Stromal cell of bone marrow (primary cell): ENCODE measurements around the gene LRRC8A.
"Not testable (repeated sequence)": the region's sequence is repeated elsewhere in the genome, so short reads cannot be mapped to it uniquely, and the experiment has no call there.

Source experiments
- DNase-seq: peaks from one replicate; pipeline ENCODE4 v3.0.0-alpha.2; 2012; ENCODE audit warnings: low read depth

The LRRC8A gene

GRCh38 chr9:128881884-128882676 lies at the start of gene LRRC8A, which contains the start of gene KYAT1:
LRRC8A (plus strand) TSS chr9:128882133; CDS start chr9:128907165, 25,032 bp downstream.
KYAT1 (minus strand) TSS chr9:128881950; CDS start chr9:128845405, 36,545 bp downstream.
- peak; percentile 93 for DNase-seq

GRCh38 chr9:128833696-128834095 lies 48.2 kb upstream of the LRRC8A start:
- no peak for DNase-seq

DNA sequence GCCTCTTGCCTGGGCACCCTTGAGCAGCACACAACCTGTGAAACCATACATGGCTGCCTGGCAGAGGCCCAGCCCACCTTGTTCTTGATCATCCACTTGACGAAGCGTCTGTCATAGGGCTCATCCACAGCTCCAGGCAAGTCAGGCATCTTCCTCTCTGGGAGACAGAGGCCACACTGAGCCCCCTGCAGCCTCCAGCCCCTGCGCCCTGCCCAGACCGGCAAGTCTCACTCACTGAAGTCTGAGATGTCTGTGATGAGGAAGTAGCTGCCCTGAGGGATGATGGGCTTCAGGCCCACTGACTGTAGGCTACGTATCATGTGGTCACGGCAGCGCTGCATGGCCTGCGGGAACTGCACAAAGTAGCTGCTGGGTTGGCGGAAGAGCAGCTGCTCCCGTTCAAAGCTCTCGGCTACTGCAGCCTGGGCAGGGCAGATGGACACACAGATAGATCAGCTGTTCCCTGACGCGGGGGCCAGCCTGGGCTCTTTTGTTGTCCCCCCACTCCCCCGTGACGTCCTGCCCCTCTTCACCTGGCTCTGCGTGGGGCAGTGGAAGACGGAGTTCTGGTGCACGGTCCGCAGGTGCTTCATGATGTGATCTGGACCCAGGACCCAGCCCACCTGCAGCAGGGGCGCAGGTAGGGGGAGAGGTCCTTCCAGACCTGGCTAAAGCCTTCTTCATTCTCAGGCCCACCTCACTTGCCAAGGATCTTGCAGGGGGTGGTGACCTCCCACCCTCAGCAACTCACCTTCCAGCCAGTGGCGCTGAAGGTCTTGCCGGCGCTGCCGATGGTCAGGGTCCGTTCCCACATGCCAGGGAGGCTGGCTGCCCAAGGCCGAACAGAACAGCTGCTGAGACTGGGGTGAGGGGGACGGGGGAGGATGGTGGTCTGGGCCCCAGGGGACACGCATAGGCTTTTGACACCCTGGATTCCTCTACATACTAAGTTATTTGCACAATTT lies 46.4 kb upstream of the LRRC8A start:
- DNase-seq: no peak

DNA sequence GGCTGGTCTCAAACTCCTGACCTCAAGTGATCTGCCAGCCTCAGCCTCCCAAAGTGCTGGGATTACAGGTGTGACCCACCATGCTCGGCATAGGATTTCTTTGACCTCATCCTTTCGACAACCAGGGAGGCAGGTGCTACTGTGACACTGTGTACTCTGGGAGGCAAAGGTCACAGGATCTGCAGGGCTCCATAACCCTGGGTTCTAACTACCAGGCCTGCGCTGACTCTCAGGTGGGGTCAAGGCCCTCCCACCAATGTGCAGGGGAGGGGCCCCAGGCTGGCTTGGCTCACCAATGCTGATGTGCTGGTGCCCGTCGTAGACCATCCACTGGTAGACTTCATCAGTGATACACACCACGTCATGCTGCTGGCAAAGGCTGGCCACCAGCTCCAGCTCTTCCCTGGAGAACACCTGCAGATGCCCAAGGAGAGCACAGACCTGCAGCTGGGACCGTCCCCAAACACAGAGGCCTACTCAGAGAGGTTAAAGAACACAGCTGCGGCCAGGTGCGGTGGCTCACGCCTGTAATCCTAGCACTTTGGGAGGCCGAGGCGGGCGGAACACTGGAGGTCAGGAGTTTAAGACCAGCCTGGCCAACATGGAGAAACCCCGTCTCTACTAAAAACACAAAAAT lies 45.3 kb upstream of the LRRC8A start:
- DNase-seq: no peak

DNA sequence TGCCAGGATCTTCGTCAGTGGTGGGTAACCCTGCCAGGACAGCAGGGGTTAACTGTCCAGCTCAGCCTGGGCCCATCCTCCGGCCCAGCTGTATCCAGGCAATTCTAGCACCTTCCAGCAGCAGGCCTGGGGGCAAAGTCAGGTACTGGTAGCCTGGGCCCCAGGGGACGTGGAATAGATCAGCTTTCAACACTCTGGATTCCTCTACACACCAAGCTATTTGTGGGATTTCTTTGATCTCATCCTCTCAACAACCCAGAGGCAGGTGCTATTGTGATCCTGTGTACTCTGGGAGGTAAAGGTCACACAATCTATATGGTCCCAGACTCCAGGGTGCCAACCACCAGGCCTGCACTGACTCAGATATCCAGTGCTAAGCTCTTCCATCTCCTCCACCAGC lies 43.6 kb upstream of the LRRC8A start:
- DNase-seq: no peak

DNA sequence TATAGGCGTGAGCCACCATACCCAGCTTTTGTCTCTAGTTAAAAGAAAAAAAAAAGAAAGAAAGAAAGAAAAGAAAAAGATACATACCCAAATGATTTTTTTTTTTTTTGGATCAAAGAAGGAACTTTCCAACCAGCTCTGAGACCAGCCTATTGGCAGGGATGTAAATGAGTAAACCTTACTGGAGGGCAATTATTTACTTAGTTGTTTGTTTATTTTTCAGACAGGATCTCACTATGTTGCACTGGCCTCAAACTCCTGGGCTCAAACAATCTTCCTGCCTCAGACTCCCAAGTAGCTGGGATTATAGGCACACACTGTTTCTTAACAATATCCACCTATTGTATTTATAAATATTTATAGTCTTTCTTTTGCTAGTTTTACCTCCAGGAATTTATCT lies 41.4 kb upstream of the LRRC8A start:
- no peak for DNase-seq

GRCh38 chr9:128841694-128842492 lies 40.0 kb upstream of the LRRC8A start:
- no peak for DNase-seq

GRCh38 chr9:128843171-128843570 lies 38.8 kb upstream of the LRRC8A start:
- DNase-seq: not testable (repeated sequence)

DNA sequence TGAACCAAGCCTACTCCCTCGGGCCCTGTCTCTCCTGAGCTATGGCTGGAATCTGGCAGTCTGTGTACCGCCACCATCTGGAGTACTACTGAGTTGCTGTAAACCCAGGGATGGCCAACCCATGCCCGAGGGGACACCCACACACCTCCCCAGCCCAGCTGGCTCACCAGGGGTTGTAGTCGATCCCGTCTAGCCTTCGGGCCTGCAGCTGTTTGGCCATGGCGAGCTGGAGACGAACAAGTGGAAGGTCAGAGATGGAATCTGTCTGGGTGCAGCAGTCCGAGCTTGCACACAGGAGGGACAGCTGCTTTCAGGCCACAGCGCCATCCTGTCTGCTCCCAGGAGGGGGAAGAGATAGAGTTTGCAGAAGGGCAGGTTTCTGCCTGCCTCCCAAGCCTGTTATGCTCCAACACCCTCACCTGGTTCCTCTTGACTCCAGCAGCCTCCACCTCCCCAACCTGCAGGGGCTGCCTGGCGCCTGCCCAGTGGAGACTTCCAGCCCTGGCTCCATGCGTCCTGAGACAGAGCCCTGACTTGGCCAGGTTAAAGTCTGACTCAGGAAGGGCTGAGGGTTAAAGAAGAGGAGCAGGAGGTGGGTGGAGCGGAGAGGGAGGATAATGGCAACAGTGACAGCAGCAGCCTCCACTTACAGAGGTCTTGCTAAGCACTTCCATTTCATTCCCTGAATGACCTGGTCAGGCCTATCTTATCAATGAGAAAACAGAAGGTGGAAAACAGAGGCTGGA lies 36.6 kb upstream of the LRRC8A start:
- no peak for DNase-seq

DNA sequence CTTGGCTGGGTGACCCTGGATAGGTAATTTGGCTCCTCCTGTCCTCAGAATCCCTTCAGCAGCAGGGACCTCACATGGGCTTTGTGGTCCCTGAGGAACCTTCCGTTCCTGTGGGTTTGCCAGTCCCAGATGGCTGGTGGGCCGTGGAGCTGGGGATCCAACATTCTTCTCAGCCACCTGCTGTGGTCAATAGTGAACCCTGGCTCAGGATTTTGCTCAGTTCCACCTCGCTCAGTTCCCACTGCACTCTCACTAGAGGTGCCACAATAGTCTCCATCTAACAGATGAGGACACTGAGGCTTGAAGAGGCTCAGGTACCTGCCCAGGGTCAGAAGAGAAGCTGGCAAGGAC lies 35.3 kb upstream of the LRRC8A start:
- no peak for DNase-seq

DNA sequence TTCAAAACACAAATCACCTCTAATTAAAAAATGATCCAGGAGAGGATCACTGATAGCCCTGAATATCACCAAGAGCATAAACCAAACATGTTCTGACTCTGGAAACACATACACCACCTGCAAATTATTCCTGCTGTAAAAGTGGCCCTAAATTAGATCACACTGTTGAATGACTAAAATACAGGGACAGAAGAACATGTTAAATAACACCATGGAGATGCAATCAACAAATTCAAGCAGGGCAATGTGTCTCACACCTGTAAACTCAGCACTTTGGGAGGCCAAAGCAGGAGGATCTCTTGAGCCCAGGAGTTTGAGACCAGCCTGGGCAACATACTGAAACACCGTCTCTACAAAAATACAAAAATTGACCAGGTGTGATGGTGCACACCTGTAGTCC lies 34.1 kb upstream of the LRRC8A start:
- no peak for DNase-seq

DNA sequence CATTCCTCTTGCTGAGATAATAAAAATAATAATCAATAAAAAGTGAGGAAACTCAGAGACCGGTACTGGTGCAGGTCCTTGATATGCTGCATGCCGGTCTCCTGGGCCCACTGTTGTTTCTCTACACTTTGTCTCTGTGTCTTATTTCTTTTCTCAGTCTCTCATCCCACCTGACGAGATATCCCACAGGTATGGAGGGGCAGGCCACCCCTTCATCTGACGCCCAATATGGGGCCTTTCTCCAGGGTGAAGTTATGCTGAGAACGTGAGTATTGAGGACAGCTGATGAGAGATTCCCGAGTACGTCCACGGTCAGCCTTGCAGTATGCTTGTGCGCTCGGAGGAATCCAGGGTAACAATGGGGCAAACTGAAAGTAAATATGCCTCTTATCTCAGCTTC lies 30.9 kb upstream of the LRRC8A start:
- DNase-seq: not testable (repeated sequence)

- DNase-seq: peak; percentile 23
Observed at GRCh38 chr9:128851779-128852600, 29.9 kb upstream of the LRRC8A start.

DNA sequence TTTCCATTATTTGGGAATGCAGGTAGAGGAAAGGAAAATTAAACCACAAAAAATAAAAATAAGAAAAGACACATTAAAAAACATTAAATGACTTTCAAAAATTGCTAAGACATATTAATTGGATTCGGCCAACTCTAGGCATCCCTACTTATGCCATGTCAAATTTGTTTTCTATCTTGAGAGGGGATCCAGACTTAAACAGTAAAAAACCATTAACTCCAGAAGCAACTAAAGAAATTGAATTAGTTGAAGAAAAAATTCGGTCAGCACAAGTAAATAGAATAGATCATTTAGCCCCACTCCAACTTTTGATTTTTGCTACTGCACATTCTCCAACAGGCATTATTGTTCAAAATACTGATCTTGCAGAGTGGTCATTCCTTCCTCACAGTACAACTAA lies 29.3 kb upstream of the LRRC8A start:
- DNase-seq: not testable (repeated sequence)

- not testable (repeated sequence) for DNase-seq
Observed at GRCh38 chr9:128854454-128854853, 27.5 kb upstream of the LRRC8A start.

GRCh38 chr9:128858476-128858875 lies 23.5 kb upstream of the LRRC8A start:
- not testable (repeated sequence) for DNase-seq

DNA sequence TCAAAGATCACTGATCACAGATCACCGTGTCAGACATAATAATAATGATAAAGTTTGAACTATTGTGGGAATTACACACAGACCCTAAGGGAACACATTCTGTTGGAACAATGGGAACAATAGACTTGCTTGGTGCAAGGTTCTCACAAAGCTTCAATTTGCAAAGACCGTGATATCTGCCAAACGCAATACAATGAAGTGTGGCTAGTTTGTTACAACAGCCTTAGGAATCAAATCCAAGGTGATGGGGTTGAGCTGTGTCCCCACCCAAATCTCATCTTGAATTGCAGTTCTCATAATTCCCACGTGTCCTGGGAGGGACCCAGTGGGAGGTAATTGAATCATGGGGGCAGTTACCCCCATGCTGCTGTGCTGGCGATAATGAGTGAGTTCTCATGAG lies 21.0 kb upstream of the LRRC8A start:
- DNase-seq: no peak

- no peak for DNase-seq
Observed at GRCh38 chr9:128861501-128861900, 20.4 kb upstream of the LRRC8A start.

- no peak for DNase-seq
Observed at GRCh38 chr9:128862401-128862851, 19.5 kb upstream of the LRRC8A start.

GRCh38 chr9:128863647-128864046 lies 18.3 kb upstream of the LRRC8A start:
- DNase-seq: no peak
